HG02642 (cell line): ENCODE data around the gene NUBPL.

ENCODE experiments used
- ATAC-seq: cut with Tn5 transposase; IDR thresholded peaks from one replicate; pipeline ENCODE4 v1.9.1; 2021; ENCODE audit warnings: mild to moderate bottlenecking; ENCODE audit not compliant: unreplicated experiment, poor library complexity

NUBPL gene, protein sequence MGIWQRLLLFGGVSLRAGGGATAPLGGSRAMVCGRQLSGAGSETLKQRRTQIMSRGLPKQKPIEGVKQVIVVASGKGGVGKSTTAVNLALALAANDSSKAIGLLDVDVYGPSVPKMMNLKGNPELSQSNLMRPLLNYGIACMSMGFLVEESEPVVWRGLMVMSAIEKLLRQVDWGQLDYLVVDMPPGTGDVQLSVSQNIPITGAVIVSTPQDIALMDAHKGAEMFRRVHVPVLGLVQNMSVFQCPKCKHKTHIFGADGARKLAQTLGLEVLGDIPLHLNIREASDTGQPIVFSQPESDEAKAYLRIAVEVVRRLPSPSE

DNA sequence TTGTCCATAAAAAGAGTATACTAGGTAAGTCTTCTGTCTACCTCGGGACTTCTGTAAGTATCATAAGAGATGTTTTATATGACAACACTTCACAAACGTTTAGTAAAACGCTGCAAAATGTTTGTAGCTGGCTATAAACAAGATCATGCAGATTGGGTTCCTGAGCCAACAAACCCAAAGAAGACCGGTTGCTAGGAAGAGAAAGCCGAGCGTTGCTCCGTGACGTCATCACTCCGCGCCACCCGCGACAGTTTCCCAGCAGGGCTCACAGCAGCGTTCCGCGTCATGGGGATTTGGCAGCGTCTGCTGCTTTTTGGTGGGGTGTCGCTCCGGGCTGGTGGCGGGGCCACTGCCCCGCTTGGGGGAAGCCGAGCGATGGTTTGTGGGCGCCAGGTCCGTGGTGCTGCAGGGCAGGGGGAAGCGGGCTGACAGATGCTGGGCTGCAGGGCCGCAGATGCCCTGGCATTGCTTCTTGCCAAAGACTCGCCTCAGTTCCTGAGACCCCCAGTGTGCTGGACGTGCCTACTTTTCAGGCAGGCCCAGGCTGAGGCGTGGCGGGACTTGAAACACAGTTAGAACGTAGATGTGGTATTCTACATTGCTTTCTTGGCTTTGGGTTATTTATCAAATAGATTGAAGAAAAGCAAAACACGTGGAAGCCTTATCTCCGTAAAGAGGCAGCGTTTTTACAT lies at the start of gene NUBPL:
TSS of gene NUBPL (plus strand) at position 250 of the 692 bp plus-strand sequence. CDS start at position 286, 36 bp downstream.
- peak; percentile 98 for ATAC-seq

- no peak for ATAC-seq
Observed at GRCh38 chr14:31527087-31527486, 34.1 kb upstream of the NUBPL start.

- ATAC-seq: no peak
Observed at GRCh38 chr14:31527546-31527945, 33.7 kb upstream of the NUBPL start.

GRCh38 chr14:31529053-31529452 lies 32.2 kb upstream of the NUBPL start:
- ATAC-seq: no peak

DNA sequence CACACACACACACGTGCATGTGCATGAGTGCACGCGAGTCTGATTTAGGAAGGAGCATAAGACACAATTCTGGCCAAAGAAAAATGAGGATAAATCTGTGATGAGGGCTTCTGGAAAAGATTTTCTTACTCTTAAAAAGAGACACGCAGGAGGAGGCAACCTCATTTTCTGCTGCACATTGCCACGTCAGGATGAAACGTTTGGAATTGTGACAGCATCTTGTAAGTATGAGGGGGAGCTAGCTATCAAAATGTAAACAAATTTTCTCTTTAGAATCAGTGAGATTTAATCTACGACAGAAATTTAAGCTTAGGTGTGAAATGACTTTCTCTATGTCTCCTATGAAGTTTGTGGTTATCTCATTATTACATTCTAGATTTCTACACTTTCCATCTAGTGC lies 31.1 kb upstream of the NUBPL start:
- ATAC-seq: no peak

- no peak for ATAC-seq
Observed at GRCh38 chr14:31536201-31536960, 24.8 kb upstream of the NUBPL start.

DNA sequence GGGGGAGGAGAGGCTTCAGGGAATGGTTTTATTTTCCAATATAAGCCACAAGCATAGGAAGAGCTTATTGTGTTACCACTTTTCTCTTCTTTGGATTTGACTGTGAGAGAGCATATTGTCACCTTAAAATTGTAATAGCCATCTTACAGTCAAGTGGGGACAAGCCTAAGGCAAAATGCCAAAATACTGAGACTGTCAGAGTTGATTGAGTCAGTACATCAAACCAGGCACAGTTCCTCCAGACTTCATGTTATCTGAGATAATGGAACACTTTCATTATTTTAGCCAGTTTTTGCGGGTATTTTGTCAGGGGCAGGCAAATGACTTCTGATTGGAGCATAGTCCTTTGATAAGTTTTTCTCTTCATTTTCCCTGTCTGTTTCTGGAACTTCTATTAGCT lies 19.5 kb upstream of the NUBPL start:
- no peak for ATAC-seq

DNA sequence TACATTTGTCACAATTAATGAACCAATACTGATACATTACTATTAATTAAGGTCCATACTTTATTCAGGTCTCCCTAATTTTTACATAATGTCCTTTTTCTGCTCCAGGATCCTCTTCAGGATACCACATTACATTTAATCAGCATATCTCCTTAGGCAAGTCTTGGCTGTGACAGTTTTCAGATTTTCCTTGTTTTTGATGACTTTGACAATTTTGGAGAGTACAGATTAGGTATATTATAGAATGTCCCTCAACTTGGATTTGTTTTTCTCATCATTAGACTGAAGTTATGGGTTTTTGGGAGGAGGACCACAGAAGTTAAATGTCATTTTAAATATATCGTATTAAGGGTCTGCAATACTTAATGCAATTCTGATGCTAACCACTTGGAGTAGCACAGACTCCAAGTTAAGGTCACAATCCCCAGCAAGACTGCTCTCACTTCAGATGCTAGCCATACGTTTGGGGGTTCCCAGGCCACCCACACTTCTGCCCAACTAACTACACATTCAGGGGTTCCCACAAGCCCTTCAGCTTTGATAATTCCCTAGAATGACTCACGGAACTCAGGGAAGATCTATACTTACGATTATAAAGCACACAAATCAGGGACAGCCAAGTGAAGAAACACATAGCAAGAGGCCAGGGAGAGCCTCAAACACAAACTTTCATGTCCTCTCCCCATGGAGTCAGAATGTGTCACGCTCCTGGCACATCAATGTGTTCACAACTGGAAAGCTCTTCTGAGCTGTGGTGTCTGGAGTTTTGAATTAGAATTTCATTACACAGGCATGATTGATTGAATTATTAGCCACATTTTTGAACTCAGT lies 17.0 kb upstream of the NUBPL start:
- ATAC-seq: no peak

DNA sequence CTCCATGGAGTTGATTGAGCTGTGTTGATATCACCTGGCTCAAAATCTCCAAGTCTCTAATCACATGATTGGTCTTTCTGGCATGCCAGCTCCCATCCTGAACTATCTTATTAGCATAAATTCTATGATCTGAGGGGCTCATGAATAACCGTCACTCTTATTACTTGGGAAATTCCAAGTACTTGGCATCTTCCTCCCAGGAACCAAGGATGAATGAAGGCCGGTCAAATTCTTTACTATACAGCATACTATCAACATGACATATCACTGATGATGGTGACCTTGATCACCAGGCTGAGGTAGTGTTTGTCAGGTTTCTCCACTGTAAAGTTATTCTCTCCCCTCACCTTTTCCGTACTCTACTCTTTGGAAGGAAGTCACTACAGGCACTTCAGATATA lies 16.4 kb upstream of the NUBPL start:
- ATAC-seq: no peak

GRCh38 chr14:31545328-31545727 lies 15.9 kb upstream of the NUBPL start:
- no peak for ATAC-seq

GRCh38 chr14:31549817-31550216 lies 11.4 kb upstream of the NUBPL start:
- ATAC-seq: no peak

DNA sequence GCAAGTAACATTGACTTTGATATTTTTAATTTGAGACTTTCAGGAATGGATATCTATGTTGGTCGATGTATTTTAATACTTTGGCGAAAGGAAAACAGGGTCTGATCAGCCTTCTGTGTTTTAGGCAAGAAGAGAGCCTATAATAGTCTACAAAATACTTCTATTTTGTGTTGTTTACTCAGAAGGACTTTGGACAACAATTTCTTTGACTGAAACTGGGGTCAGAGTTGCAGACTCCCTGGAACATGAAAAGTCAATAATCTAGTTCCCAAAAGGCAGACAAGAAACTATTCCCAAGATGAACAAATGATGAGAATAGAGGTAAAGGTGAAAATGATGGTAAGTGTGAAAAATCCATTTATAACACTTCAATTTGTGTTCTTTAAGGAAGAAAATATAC lies 10.6 kb upstream of the NUBPL start:
- ATAC-seq: no peak

- no peak for ATAC-seq
Observed at GRCh38 chr14:31556191-31556590, 5.0 kb upstream of the NUBPL start.

GRCh38 chr14:31559939-31560338 lies 1.3 kb upstream of the NUBPL start:
- no peak for ATAC-seq

- no peak for ATAC-seq
Observed at GRCh38 chr14:31560759-31561154, 447 bp upstream of the NUBPL start.

GRCh38 chr14:31564194-31564593 lies 3.0 kb downstream of the NUBPL start:
- no peak for ATAC-seq

- ATAC-seq: no peak
Observed at GRCh38 chr14:31566456-31566855, 5.3 kb downstream of the NUBPL start.

- no peak for ATAC-seq
Observed at GRCh38 chr14:31567655-31568054, 6.5 kb downstream of the NUBPL start.

- ATAC-seq: no peak
Observed at GRCh38 chr14:31568161-31568560, 7.0 kb downstream of the NUBPL start.

DNA sequence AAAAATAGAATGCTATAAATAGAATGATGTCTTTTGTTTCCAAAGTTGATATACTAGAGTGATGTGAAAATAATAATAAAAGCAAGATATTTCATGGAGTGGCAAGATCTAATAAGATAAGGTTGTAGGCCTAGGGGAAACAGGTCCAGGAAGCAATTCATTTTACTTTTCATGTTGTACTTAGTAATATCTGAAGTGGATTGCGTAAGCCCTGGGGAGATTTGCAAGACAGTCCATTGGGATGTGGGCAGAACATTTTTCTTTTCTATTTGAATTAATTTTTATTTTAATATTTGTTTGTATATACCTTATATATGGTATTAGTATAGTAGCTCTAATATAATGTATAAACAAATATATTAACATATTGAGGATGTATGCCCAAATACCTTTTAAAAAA lies 7.5 kb downstream of the NUBPL start:
- no peak for ATAC-seq
